GM12878 (cell line): ENCODE data around the gene C6orf89. TPM values are rescaled to one million over a fixed set of nuclear protein-coding genes. Genes with fewer than 3 reads are reported as not detected.

Experiments
- ATAC-seq: fragments of 200-7000 bp; cut with Tn5 transposase; 3 replicates; pipeline ENCODE4 v1.9.1; 2020; ENCODE audit warnings: mild to moderate bottlenecking, moderate library complexity
- BruUV-seq: library from RNA; stranded (reverse); fragments of 400-500 nt; replicated peaks from 2 replicates; lab custom pipeline; 2021; lab: Mats Ljungman, UMichigan
- CTCF ChIA-PET: fragments of 300-600 bp; sonication (Branson Sonifier 250); formaldehyde crosslinking; extraction: SDS; loops from one replicate; lab custom pipeline; 2021; ENCODE audit warnings: inconsistent platforms; lab: Yijun Ruan, JAX
- POLR2A ChIA-PET: fragments of 350-600 bp; formaldehyde crosslinking; extraction: SDS; loops from one replicate; lab custom pipeline; 2021; ENCODE audit warnings: inconsistent platforms; lab: Charles Lee
- RAD21 ChIA-PET: fragments of 300-600 bp; sonication (Branson Sonifier 250); formaldehyde crosslinking; loops from one replicate; lab custom pipeline; 2023; ENCODE audit warnings: antibody characterized with exemption; ENCODE audit not compliant: unreplicated experiment; lab: Charles Lee
- SMC1A ChIA-PET: fragments of 300-600 bp; sonication (Branson Sonifier 250); formaldehyde crosslinking; loops from one replicate; lab custom pipeline; 2023; ENCODE audit not compliant: unreplicated experiment, uncharacterized antibody; lab: Charles Lee
- DNase-seq: peaks from one replicate; pipeline ENCODE4 v3.0.0-alpha.2; 2011; ENCODE audit warnings: low read depth, low spot score
- FAIRE-seq: peaks from 3 replicates; lab custom pipeline; 2011; peaks lifted over from hg19 to GRCh38; lab: Jason Lieb, UNC
- H2AFZ ChIP-seq: 2 replicates; pipeline ENCODE4 v1.6.0; 2011; ENCODE audit warnings: low read depth, low read length, control low read depth; ENCODE audit not compliant: control insufficient read depth
- H3K27ac ChIP-seq: 2 replicates; pipeline ENCODE4 v1.5.1; 2011; ENCODE audit warnings: control low read depth; ENCODE audit not compliant: control insufficient read depth, insufficient read depth
- H3K27me3 ChIP-seq, 2 experiments: replicated peaks in 1 of 2; 2 replicates each; pipeline versions ENCODE4 v1.6.0 to v1.6.1; 2011; ENCODE audit warnings: low read length in 1 of 2; ENCODE audit not compliant: control insufficient read depth in 2 of 2, insufficient read depth in 2 of 2
- H3K36me3 ChIP-seq, 2 experiments: 2 replicates each; pipeline ENCODE4 v1.5.1; 2011; ENCODE audit warnings: low read length in 1 of 2; ENCODE audit not compliant: control insufficient read depth in 2 of 2, insufficient read depth in 2 of 2
- H3K4me1 ChIP-seq: 2 replicates; pipeline ENCODE4 v1.6.1; 2011; ENCODE audit warnings: mild to moderate bottlenecking, low read length, moderate library complexity, mixed read lengths; ENCODE audit not compliant: control insufficient read depth, insufficient read depth
- H3K4me2 ChIP-seq: 2 replicates; pipeline ENCODE4 v1.6.0; 2011; ENCODE audit warnings: control low read depth; ENCODE audit not compliant: control insufficient read depth, insufficient read depth
- H3K4me3 ChIP-seq: fragments of 200-600 bp; sonication (generic); 2 replicates; pipeline ENCODE4 v1.5.1; 2016
- H3K79me2 ChIP-seq: 2 replicates; pipeline ENCODE4 v1.6.0; 2011; ENCODE audit warnings: low read length; ENCODE audit not compliant: control insufficient read depth, insufficient read depth
- H3K9ac ChIP-seq: 2 replicates; pipeline ENCODE4 v1.8.0; 2011; ENCODE audit warnings: low read length, control low read depth, mixed read lengths; ENCODE audit not compliant: control insufficient read depth, insufficient read depth
- H3K9me3 ChIP-seq: replicated peaks from 3 replicates; pipeline ENCODE4 v1.5.1; 2011; ENCODE audit warnings: mild to moderate bottlenecking, low read length; ENCODE audit not compliant: control insufficient read depth, insufficient read depth
- H4K20me1 ChIP-seq: 2 replicates; pipeline ENCODE4 v1.6.0; 2011; ENCODE audit not compliant: control insufficient read depth, insufficient read depth
- BMI1 ChIP-seq: fragments of 450-650 bp; IDR thresholded peaks from 2 replicates; pipeline ENCODE4 v1.6.1; 2016; ENCODE audit warnings: mild to moderate bottlenecking, moderate library complexity, borderline replicate concordance
- WGBS: methylation state at CpG from one replicate; pipeline ENCODE4 v1.1.6; 2016; ENCODE audit warnings: low lambda C conversion rate; ENCODE audit not compliant: insufficient replicate concordance, insufficient coverage; ENCODE audit errors: missing lambda C conversion rate; 5-methylcytosine and 5-hydroxymethylcytosine counted together
- in situ Hi-C: fragments of 300-500 bp; cut with MboI; formaldehyde crosslinking; loops from 9 replicates; pipeline ENCODE4 v1.14.3; 2018; ENCODE audit warnings: mixed read lengths
- intact Hi-C: fragments of 100-400 bp; cut with micrococcal nuclease; formaldehyde crosslinking; loops from one replicate; pipeline ENCODE4 v1.14.2; 2022; ENCODE audit not compliant: unreplicated experiment
- polyA plus RNA-seq, 11 experiments: library from polyadenylated mRNA; depleted of rRNA in 4 of 11; unstranded in 6 of 11; stranded (reverse) in 5 of 11; fragments of >200 nt; fragmentation: Nextera tagmentation in 4 of 11; fragmentation: Illumina TruSeq in 1 of 11; extraction: Ambion mirVana in 4 of 11; extraction: Trizol in 1 of 11; gene quantifications; 1 replicate in 1 of 11; 2 replicates in 10 of 11; pipeline versions ENCODE4 v1.2.1 to v1.2.3, GENCODE V29; 2011 to 2016; ENCODE audit warnings: inconsistent platforms in 2 of 11, missing spikeins in 2 of 11, low read depth in 1 of 11
- total RNA-seq, 4 experiments: library from RNA; depleted of rRNA in 3 of 4; stranded (reverse); fragments of >200 nt in 3 of 4; fragmentation: Illumina TruSeq in 1 of 4; extraction: Trizol in 1 of 4; gene quantifications; 2 replicates each; pipeline versions ENCODE4 v1.2.1 to v1.2.3, GENCODE V29; 2013 to 2021
- TF ChIP-seq, protein P1 (sequence below): fragments of 450-650 bp; IDR thresholded peaks from 2 replicates; pipeline ENCODE4 v1.6.1; 2016; ENCODE audit warnings: mild to moderate bottlenecking

Gene C6orf89
- total and polyA plus RNA-seq, 10 of the 15 experiments (the other 5 are each of a cell fraction or from before 2014, with no cell fraction given): 10.8 to 42.7 (median 28.6) TPM

DNA sequence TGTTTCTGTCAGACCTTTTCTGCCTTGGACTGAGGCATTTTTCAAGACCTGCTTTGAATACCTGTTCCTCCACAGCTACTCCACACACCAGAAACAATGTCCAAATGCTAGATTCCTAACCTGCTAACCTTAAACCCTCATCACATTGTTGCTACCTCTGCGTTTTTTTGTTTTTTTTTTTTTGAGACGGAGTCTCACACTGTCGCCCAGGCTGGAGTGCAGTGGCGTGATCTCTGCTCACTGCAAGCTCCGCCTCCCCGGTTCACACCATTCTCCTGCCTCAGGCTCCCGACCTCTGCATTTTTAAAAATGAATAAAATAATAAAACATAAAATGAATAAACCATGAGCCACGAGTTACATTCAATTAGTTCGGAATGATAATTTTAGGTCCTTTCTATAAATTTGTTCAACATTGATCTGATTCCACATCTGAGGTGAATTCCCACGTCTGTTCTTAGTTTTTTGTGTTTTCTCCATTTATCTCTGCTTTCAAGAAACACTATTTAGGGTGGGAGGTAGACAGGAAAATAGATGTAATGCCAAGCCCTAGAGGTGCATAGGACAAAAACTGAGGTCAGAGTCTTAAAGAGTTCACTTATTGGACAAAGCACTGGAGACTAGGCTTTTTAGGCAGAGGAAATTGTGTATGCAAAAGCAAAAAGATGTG lies 1.3 kb downstream of the C6orf89 start:
- H3K4me2 ChIP-seq: peak overlapping the region; percentile 70
- in situ Hi-C loops (loop anchor here (5.0 kb wide), 1 partner anchor 320 kb away; no protein-coding TSS in a partner anchor), intact Hi-C loops (loop anchor here (5.0 kb wide), 1 partner anchor 285 kb away; the partner anchor contains the start of gene PIM1)
- H3K27me3 ChIP-seq: no peaks in the 10 kb centered on the region
- peaks cover 14% of the 10 kb centered on the region for H3K79me2 ChIP-seq
- TF ChIP-seq BMI1: no peak
- TF ChIP-seq, protein P1, sequence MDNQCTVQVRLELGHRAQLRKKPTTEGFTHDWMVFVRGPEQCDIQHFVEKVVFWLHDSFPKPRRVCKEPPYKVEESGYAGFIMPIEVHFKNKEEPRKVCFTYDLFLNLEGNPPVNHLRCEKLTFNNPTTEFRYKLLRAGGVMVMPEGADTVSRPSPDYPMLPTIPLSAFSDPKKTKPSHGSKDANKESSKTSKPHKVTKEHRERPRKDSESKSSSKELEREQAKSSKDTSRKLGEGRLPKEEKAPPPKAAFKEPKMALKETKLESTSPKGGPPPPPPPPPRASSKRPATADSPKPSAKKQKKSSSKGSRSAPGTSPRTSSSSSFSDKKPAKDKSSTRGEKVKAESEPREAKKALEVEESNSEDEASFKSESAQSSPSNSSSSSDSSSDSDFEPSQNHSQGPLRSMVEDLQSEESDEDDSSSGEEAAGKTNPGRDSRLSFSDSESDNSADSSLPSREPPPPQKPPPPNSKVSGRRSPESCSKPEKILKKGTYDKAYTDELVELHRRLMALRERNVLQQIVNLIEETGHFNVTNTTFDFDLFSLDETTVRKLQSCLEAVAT: peak; percentile 71
- TF ChIP-seq, all 136 proteins: peak for 1
- no peak for FAIRE-seq
- H3K4me3 ChIP-seq: peak overlapping the region; percentile 99
- no peaks in the 10 kb centered on the region for H3K4me1 ChIP-seq
- ChIA-PET RAD21 (no interaction called here), SMC1A (interaction anchor here (5.3 kb wide), 1 partner anchor 12 kb away, joined by 52 read pairs; the partner anchor contains the start of gene PPIL1), POLR2A (interaction anchor here (0.6 to 1.4 kb wide), 3 partner anchors 8 to 116 kb away, joined by 3 to 4 read pairs (median 3); partner anchors contain the start of gene PPIL1), CTCF (interaction anchor here (4.1 to 6.8 kb wide), 2 partner anchors 131 to 132 kb away, joined by 18 to 118 read pairs; no protein-coding TSS in a partner anchor)
- peak overlapping the region; percentile 74; the same call in 1 of the 2 replicates for H3K9ac ChIP-seq
- DNase-seq: no peak
- no peak overlapping the region for H2AFZ ChIP-seq
- H3K36me3 ChIP-seq: no peaks in the 10 kb centered on the region
- WGBS: 82% methylated on average over 8 of the region's 10 CpGs
- no TSS peak for BruUV-seq
- no peaks in the 10 kb centered on the region for H3K9me3 ChIP-seq
- no peak overlapping the region; the same call in 1 of the 2 replicates for H3K27ac ChIP-seq
- no peak for ATAC-seq
- H4K20me1 ChIP-seq: no peaks in the 10 kb centered on the region
